HepG2 (cell line): ENCODE data around the gene LAX1. TPM values are rescaled to one million over a fixed set of nuclear protein-coding genes. Genes with fewer than 3 reads are reported as not detected.
A peak's percentile ranks its signal among the peaks of the same experiment; 100 is the strongest.

Source experiments
- ATAC-seq: fragments of 200-7000 bp; cut with Tn5 transposase; 3 replicates; pipeline ENCODE4 v1.9.1; 2020; ENCODE audit warnings: mild to moderate bottlenecking, moderate library complexity
- BruUV-seq: library from RNA; stranded (reverse); fragments of 400-500 nt; replicated peaks from 2 replicates; lab custom pipeline; 2021; lab: Mats Ljungman, UMichigan
- CTCF ChIA-PET: fragments of 300-600 bp; formaldehyde crosslinking; extraction: SDS; loops from one replicate; lab custom pipeline; 2021; ENCODE audit warnings: low total read pairs, inconsistent platforms, low intra/inter-chr PET ratio; lab: Yijun Ruan, JAX
- POLR2A ChIA-PET: fragments of 350-600 bp; sonication (Branson Sonifier 250); formaldehyde crosslinking; loops from one replicate; lab custom pipeline; 2020; ENCODE audit warnings: antibody characterized with exemption, inconsistent platforms; lab: Yijun Ruan, JAX
- DNase-seq: peaks from one replicate; pipeline ENCODE4 v3.0.0-alpha.2; 2015; ENCODE audit warnings: low spot score
- FAIRE-seq: peaks from 3 replicates; lab custom pipeline; 2011; peaks lifted over from hg19 to GRCh38; lab: Jason Lieb, UNC
- H2AFZ ChIP-seq: one replicate; pipeline ENCODE4 v1.6.1; 2011; ENCODE audit warnings: low read length, inconsistent platforms
- H3K27ac ChIP-seq: fragments of 300-600 bp; 3 replicates; pipeline ENCODE4 v1.8.0; 2011; ENCODE audit warnings: mixed run types, mild to moderate bottlenecking, mixed read lengths, low read length, inconsistent platforms; ENCODE audit not compliant: insufficient read depth; ENCODE audit errors: extremely low read length
- H3K27me3 ChIP-seq, 2 experiments: fragments of 200-600 bp in 1 of 2; 2 replicates in 1 of 2; 3 replicates in 1 of 2; pipeline versions ENCODE4 v1.6.0 to v1.8.0; 2011; ENCODE audit warnings: low read length in 2 of 2, mild to moderate bottlenecking in 2 of 2, moderate library complexity in 2 of 2, inconsistent platforms in 1 of 2; ENCODE audit not compliant: insufficient read depth in 2 of 2, control insufficient read depth in 1 of 2
- H3K36me3 ChIP-seq, 2 experiments: fragments of 200-600 bp in 1 of 2; replicated peaks in 1 of 2; 2 replicates in 1 of 2; 3 replicates in 1 of 2; pipeline versions ENCODE4 v1.5.1 to v1.8.0; 2011; ENCODE audit warnings: low read length in 2 of 2, inconsistent platforms in 1 of 2; ENCODE audit not compliant: insufficient read depth in 2 of 2, control insufficient read depth in 1 of 2
- H3K4me1 ChIP-seq: 2 replicates; pipeline ENCODE4 v1.5.1; 2012; ENCODE audit warnings: low read length, inconsistent platforms; ENCODE audit not compliant: insufficient read depth
- H3K4me2 ChIP-seq: 2 replicates; pipeline ENCODE4 v1.6.0; 2011; ENCODE audit warnings: low read depth, low read length, inconsistent platforms
- H3K4me3 ChIP-seq, 3 experiments: fragments of 200-600 bp in 1 of 3; sonication (generic), shearing (Covaris generic) in 1 of 3; replicated peaks in 1 of 3; 2 replicates each; pipeline ENCODE4 v1.5.1; 2011 to 2016; ENCODE audit warnings: low read length in 3 of 3, inconsistent platforms in 2 of 3, low read depth in 2 of 3, mild to moderate bottlenecking in 2 of 3, control low read depth in 1 of 3, mixed read lengths in 1 of 3; ENCODE audit not compliant: insufficient read depth in 1 of 3
- H3K79me2 ChIP-seq: one replicate; pipeline ENCODE4 v1.6.1; 2011; ENCODE audit warnings: low read length, inconsistent platforms; ENCODE audit not compliant: insufficient read depth
- H3K9ac ChIP-seq: 2 replicates; pipeline ENCODE4 v1.6.0; 2011; ENCODE audit warnings: mild to moderate bottlenecking, low read depth, low read length, inconsistent platforms; ENCODE audit not compliant: insufficient read depth
- H3K9me3 ChIP-seq: 2 replicates; pipeline ENCODE4 v1.5.1; 2012; ENCODE audit warnings: mild to moderate bottlenecking, low read length
- H4K20me1 ChIP-seq: 2 replicates; pipeline ENCODE4 v1.6.0; 2011; ENCODE audit warnings: inconsistent platforms, mild to moderate bottlenecking, low read length, moderate library complexity; ENCODE audit not compliant: insufficient read depth
- CTCF ChIP-seq: sonication (generic); formaldehyde crosslinking; IDR thresholded peaks from 2 replicates; pipeline ENCODE4 v1.5.0; 2020; ENCODE audit warnings: mild to moderate bottlenecking, missing genetic modification reagents, moderate library complexity
- FOXO4 ChIP-seq: sonication (generic); formaldehyde crosslinking; conservative IDR thresholded peaks from 2 replicates; pipeline ENCODE4 v1.8.1; 2023; ENCODE audit warnings: missing genetic modification reagents
- NFKB2 ChIP-seq: sonication (generic); formaldehyde crosslinking; IDR thresholded peaks from 2 replicates; pipeline ENCODE4 v1.4.0; 2020; ENCODE audit warnings: missing genetic modification reagents, borderline replicate concordance
- PRDM10 ChIP-seq: sonication (generic); formaldehyde crosslinking; IDR thresholded peaks from 2 replicates; pipeline ENCODE4 v1.4.0; 2020; ENCODE audit warnings: low read depth, missing genetic modification reagents
- RFX5 ChIP-seq: IDR thresholded peaks from 2 replicates; pipeline ENCODE4 v1.6.1; 2011; ENCODE audit warnings: low read depth, low read length, improper control_type of control experiment
- ZC3H4 ChIP-seq: sonication (generic); formaldehyde crosslinking; IDR thresholded peaks from 2 replicates; pipeline ENCODE4 v1.4.0; 2020; ENCODE audit warnings: missing genetic modification reagents, borderline replicate concordance
- ZNF230 ChIP-seq: sonication (generic); formaldehyde crosslinking; IDR thresholded peaks from 2 replicates; pipeline ENCODE4 v1.4.0; 2020; ENCODE audit warnings: mild to moderate bottlenecking, missing genetic modification reagents
- ZNF30 ChIP-seq: sonication (generic); formaldehyde crosslinking; IDR thresholded peaks from 2 replicates; pipeline ENCODE4 v1.5.0; 2020; ENCODE audit warnings: mild to moderate bottlenecking, missing genetic modification reagents
- ZNF343 ChIP-seq: sonication (generic); formaldehyde crosslinking; IDR thresholded peaks from 2 replicates; pipeline ENCODE4 v1.4.0; 2020; ENCODE audit warnings: mild to moderate bottlenecking, missing genetic modification reagents
- ZNF543 ChIP-seq: sonication (generic); formaldehyde crosslinking; IDR thresholded peaks from 2 replicates; pipeline ENCODE4 v1.4.0; 2020; ENCODE audit warnings: mild to moderate bottlenecking, missing genetic modification reagents
- WGBS: methylation state at CpG from one replicate; pipeline ENCODE4 v1.1.6; 2017; ENCODE audit warnings: low lambda C conversion rate; 5-methylcytosine and 5-hydroxymethylcytosine counted together
- in situ Hi-C: cut with HindIII; loops from 2 replicates; pipeline ENCODE4 v1.10.0; 2017; ENCODE audit warnings: low pct_unique_long_range_greater_than_20kb; ENCODE audit not compliant: extremely low pct_ligation_motif_present
- intact Hi-C: fragments of 100-400 bp; cut with micrococcal nuclease; formaldehyde crosslinking; loops from one replicate; pipeline ENCODE4 v1.10.0; 2022; ENCODE audit not compliant: unreplicated experiment
- polyA plus RNA-seq, 8 experiments: library from polyadenylated mRNA; depleted of rRNA in 3 of 8; stranded (reverse) in 7 of 8; unstranded in 1 of 8; fragments of >200 nt; fragmentation: Illumina TruSeq in 4 of 8; extraction: Trizol in 4 of 8; gene quantifications; 2 replicates each; pipeline versions ENCODE4 v1.2.1 to v1.2.3, GENCODE V29; 2011 to 2016; ENCODE audit warnings: low read depth in 4 of 8, missing spikeins in 1 of 8, mixed read lengths in 1 of 8; ENCODE audit not compliant: insufficient read depth in 1 of 8
- total RNA-seq, 5 experiments: library from RNA; depleted of rRNA; stranded (reverse); fragments of >200 nt; fragmentation: Illumina TruSeq; extraction: Trizol; gene quantifications; 2 replicates each; pipeline ENCODE4 v1.2.3, GENCODE V29; 2016; ENCODE audit warnings: low read depth in 1 of 5
- TF ChIP-seq, protein P1 (sequence below): sonication (generic); formaldehyde crosslinking; IDR thresholded peaks from 2 replicates; pipeline ENCODE4 v1.8.0; 2022; ENCODE audit warnings: mild to moderate bottlenecking, missing genetic modification reagents, borderline replicate concordance
- TF ChIP-seq, protein P2 (sequence below): sonication (generic); formaldehyde crosslinking; IDR thresholded peaks from 2 replicates; pipeline ENCODE4 v1.4.0; 2020; ENCODE audit warnings: missing genetic modification reagents

The LAX1 gene
- total and polyA plus RNA-seq, 2 of the 13 experiments (the other 11 are each of a cell fraction or from before 2014, with no cell fraction given), result not detected

DNA sequence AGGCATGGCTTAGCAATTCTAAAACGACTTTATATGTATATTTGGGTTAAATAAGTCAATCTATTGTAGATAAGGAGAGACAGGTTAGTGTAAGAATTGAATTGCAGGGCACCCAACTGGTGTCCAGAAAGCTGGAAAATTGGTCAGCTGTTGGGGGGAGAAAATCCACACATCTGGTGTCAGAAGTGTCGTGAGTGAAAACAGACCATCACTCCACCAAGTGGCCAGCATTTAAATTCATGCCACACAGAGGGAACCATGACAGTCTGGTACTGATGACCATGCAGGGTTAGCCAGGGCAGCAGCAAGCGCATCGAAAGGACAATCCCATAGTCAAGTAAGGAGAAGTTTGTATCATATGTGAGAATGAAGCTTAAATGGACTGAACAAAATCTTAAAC is 11.7 kb downstream of the LAX1 start:
- Histone ChIP-seq H3K4me1 (no peaks in the 10 kb centered on the region), H2AFZ (no peak overlapping the region), H3K4me2 (no peak overlapping the region), H3K9me3 (no peaks in the 10 kb centered on the region), H4K20me1 (no peaks in the 10 kb centered on the region), H3K79me2 (no peaks in the 10 kb centered on the region), H3K9ac (no peak overlapping the region), H3K4me3 (no peak overlapping the region), H3K27ac (no peak overlapping the region), H3K27me3 (no peaks in the 10 kb centered on the region; a peak in 1 of 5 replicates), H3K36me3 (no peaks in the 10 kb centered on the region)
- intact Hi-C loops, result no loop called here
- WGBS, result 34% methylated on average over 4 of the region's 4 CpGs
- peak; percentile 52 for FAIRE-seq
- no peak for DNase-seq
- POLR2A ChIA-PET, result no interaction called here
- peak; percentile 74 for ATAC-seq
- BruUV-seq, result no TSS peak
- in situ Hi-C loops, result no loop called here
- CTCF ChIA-PET, result no interaction called here
- TF ChIP-seq, protein P1, sequence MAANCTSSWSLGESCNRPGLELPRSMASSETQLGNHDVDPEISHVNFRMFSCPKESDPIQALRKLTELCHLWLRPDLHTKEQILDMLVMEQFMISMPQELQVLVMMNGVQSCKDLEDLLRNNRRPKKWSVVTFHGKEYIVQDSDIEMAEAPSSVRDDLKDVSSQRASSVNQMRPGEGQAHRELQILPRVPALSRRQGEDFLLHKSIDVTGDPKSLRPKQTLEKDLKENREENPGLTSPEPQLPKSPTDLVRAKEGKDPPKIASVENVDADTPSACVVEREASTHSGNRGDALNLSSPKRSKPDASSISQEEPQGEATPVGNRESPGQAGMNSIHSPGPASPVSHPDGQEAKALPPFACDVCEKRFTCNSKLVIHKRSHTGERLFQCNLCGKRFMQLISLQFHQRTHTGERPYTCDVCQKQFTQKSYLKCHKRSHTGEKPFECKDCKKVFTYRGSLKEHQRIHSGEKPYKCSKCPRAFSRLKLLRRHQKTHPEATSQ, result no peak
- TF ChIP-seq CTCF (peak; percentile 42), RFX5 (0 out of 2 replicates have a peak, but pooled peaks have one; percentile 40), PRDM10 (CRISPR knock-in tag) (no peak), ZC3H4 (no peak), ZNF30 (CRISPR knock-in tag) (no peak), ZNF230 (CRISPR knock-in tag) (no peak), ZNF343 (CRISPR knock-in tag) (no peak), NFKB2 (CRISPR knock-in tag) (no peak), ZNF543 (CRISPR knock-in tag) (no peak), FOXO4 (no peak)
- TF ChIP-seq, protein P2, sequence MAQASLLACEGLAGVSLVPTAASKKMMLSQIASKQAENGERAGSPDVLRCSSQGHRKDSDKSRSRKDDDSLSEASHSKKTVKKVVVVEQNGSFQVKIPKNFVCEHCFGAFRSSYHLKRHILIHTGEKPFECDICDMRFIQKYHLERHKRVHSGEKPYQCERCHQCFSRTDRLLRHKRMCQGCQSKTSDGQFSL, result no peak
